Right atrium auricular region (tissue), 2 donors: ENCODE measurements around the gene PLA2G2F. TPM values are rescaled to one million over a fixed set of nuclear protein-coding genes. Genes with fewer than 3 reads are reported as not detected.
A peak's percentile ranks its signal among the peaks of the same experiment; 100 is the strongest.

Experiments
- DNase-seq: peaks from one replicate; pipeline ENCODE4 v3.0.0-alpha.2; 2019; ENCODE audit warnings: low spot score
- H3K27ac ChIP-seq, 2 donors: fragments of 200-600 bp; sonication (generic); 1 replicate in 1 of 2; 2 replicates in 1 of 2; pipeline ENCODE4 v1.5.1; 2016 to 2019
- H3K27me3 ChIP-seq, 2 donors: fragments of 200-600 bp; sonication (generic); one replicate each; pipeline versions ENCODE4 v1.5.1 to v1.6.0; 2017 to 2019
- H3K36me3 ChIP-seq: fragments of 200-600 bp; sonication (generic); one replicate; pipeline ENCODE4 v1.5.1; 2016
- H3K4me1 ChIP-seq, 2 donors: fragments of 200-600 bp; sonication (generic); one replicate each; pipeline versions ENCODE4 v1.5.1 to v1.6.0; 2017 to 2019
- H3K4me3 ChIP-seq, 2 donors: fragments of 200-600 bp; sonication (generic); 1 replicate in 1 of 2; 2 replicates in 1 of 2; pipeline ENCODE4 v1.5.1; 2017 to 2019; ENCODE audit warnings: mild to moderate bottlenecking in 1 of 2, moderate library complexity in 1 of 2
- H3K9me3 ChIP-seq, 2 donors: fragments of 200-600 bp; sonication (generic); one replicate each; pipeline ENCODE4 v1.5.1; 2019
- total RNA-seq, 2 donors: library from RNA; depleted of rRNA; stranded (reverse); fragments of >200 nt; gene quantifications; one replicate each; pipeline ENCODE4 v1.1.0, GENCODE V29; 2016
- TF ChIP-seq, protein P1 (sequence below), 2 donors: fragments of 200-600 bp; sonication (generic); IDR thresholded peaks; one replicate each; pipeline ENCODE4 v1.5.1; 2019; ENCODE audit warnings: antibody characterized with exemption in 2 of 2

The PLA2G2F gene
- total RNA-seq, 2 donors from 2014 or later = not detected

- H3K4me1 ChIP-seq = peaks cover 0 to 59% of the 10 kb centered on the region in 2 donors
- H3K27ac ChIP-seq = peak overlapping the region in 1 of 2 donors; percentile 16
- TF ChIP-seq, protein P1, sequence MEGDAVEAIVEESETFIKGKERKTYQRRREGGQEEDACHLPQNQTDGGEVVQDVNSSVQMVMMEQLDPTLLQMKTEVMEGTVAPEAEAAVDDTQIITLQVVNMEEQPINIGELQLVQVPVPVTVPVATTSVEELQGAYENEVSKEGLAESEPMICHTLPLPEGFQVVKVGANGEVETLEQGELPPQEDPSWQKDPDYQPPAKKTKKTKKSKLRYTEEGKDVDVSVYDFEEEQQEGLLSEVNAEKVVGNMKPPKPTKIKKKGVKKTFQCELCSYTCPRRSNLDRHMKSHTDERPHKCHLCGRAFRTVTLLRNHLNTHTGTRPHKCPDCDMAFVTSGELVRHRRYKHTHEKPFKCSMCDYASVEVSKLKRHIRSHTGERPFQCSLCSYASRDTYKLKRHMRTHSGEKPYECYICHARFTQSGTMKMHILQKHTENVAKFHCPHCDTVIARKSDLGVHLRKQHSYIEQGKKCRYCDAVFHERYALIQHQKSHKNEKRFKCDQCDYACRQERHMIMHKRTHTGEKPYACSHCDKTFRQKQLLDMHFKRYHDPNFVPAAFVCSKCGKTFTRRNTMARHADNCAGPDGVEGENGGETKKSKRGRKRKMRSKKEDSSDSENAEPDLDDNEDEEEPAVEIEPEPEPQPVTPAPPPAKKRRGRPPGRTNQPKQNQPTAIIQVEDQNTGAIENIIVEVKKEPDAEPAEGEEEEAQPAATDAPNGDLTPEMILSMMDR (IDR thresholded peaks at IDR 0.05) = no peak
- no peak for DNase-seq
- no peaks in the 10 kb centered on the region for H3K36me3 ChIP-seq
- H3K9me3 ChIP-seq = no peaks in the 10 kb centered on the region
- no peak overlapping the region for H3K4me3 ChIP-seq
- no peaks in the 10 kb centered on the region for H3K27me3 ChIP-seq
Observed at GRCh38 chr1:20192364-20192763, 53.2 kb downstream of the PLA2G2F start.

GRCh38 chr1:20192871-20193411, 53.8 kb downstream of the PLA2G2F start:
- no peaks in the 10 kb centered on the region for H3K9me3 ChIP-seq
- H3K4me1 ChIP-seq = peaks cover 0 to 57% of the 10 kb centered on the region in 2 donors
- H3K27ac ChIP-seq = peak overlapping the region in 1 of 2 donors; percentile 16
- no peak overlapping the region for H3K4me3 ChIP-seq
- TF ChIP-seq, protein P1 (IDR thresholded peaks at IDR 0.05) = no peak
- no peaks in the 10 kb centered on the region for H3K27me3 ChIP-seq
- no peaks in the 10 kb centered on the region for H3K36me3 ChIP-seq
- no peak for DNase-seq

- H3K36me3 ChIP-seq = no peaks in the 10 kb centered on the region
- TF ChIP-seq, protein P1 (IDR thresholded peaks at IDR 0.05) = no peak
- no peaks in the 10 kb centered on the region for H3K27me3 ChIP-seq
- no peak overlapping the region for H3K27ac ChIP-seq
- peaks cover 0 to 44% of the 10 kb centered on the region in 2 donors for H3K4me1 ChIP-seq
- no peak overlapping the region for H3K4me3 ChIP-seq
- no peaks in the 10 kb centered on the region for H3K9me3 ChIP-seq
- DNase-seq = no peak
Observed at GRCh38 chr1:20194224-20194623, 55.1 kb downstream of the PLA2G2F start.

GRCh38 chr1:20194757-20195461, 55.8 kb downstream of the PLA2G2F start:
- no peaks in the 10 kb centered on the region for H3K36me3 ChIP-seq
- no peaks in the 10 kb centered on the region for H3K9me3 ChIP-seq
- peak; percentile 70 for DNase-seq
- H3K27ac ChIP-seq = peak overlapping the region in 1 of 2 donors; percentile 52
- H3K4me1 ChIP-seq = peaks cover 0 to 37% of the 10 kb centered on the region in 2 donors
- no peaks in the 10 kb centered on the region for H3K27me3 ChIP-seq
- H3K4me3 ChIP-seq = no peak overlapping the region
- TF ChIP-seq, protein P1 (IDR thresholded peaks at IDR 0.05) = peak; percentile 80 to 90

- H3K9me3 ChIP-seq = no peaks in the 10 kb centered on the region
- no peak overlapping the region for H3K27ac ChIP-seq
- no peak for DNase-seq
- H3K36me3 ChIP-seq = no peaks in the 10 kb centered on the region
- no peaks in the 10 kb centered on the region for H3K27me3 ChIP-seq
- TF ChIP-seq, protein P1 (IDR thresholded peaks at IDR 0.05) = peak in 1 of 2 donors; percentile 28
- no peak overlapping the region for H3K4me3 ChIP-seq
- peaks cover 0 to 32% of the 10 kb centered on the region in 2 donors for H3K4me1 ChIP-seq
Observed at GRCh38 chr1:20195462-20195780, 56.3 kb downstream of the PLA2G2F start.
